Fibroblast of lung (primary cell): Measurements from ENCODE around the gene CLN3. TPM values are rescaled to one million over a fixed set of nuclear protein-coding genes. Genes with fewer than 3 reads are reported as not detected.

ENCODE experiments used
- DNase-seq, 2 donors: peaks; one replicate each; pipeline versions ENCODE4 v3.0.0 to v3.0.0-alpha.2; 2010; ENCODE audit warnings: low read depth in 2 of 2
- H2AFZ ChIP-seq: 2 replicates; pipeline ENCODE4 v1.5.1; 2012; ENCODE audit warnings: low read length, control low read depth, inconsistent platforms
- H3K27ac ChIP-seq: 2 replicates; pipeline ENCODE4 v1.5.1; 2011; ENCODE audit warnings: low read length, control low read depth; ENCODE audit not compliant: insufficient read depth
- H3K27me3 ChIP-seq: 2 replicates; pipeline ENCODE4 v1.5.1; 2011; ENCODE audit warnings: mild to moderate bottlenecking, low read length; ENCODE audit not compliant: control insufficient read depth, insufficient read depth
- H3K36me3 ChIP-seq: 2 replicates; pipeline ENCODE4 v1.5.1; 2011; ENCODE audit warnings: low read length; ENCODE audit not compliant: control insufficient read depth, insufficient read depth
- H3K4me1 ChIP-seq: 2 replicates; pipeline ENCODE4 v1.5.1; 2011; ENCODE audit warnings: low read length; ENCODE audit not compliant: control insufficient read depth, insufficient read depth; ENCODE audit errors: extremely low read depth
- H3K4me2 ChIP-seq: 2 replicates; pipeline ENCODE4 v1.5.1; 2011; ENCODE audit warnings: low read length, control low read depth; ENCODE audit not compliant: insufficient read depth; ENCODE audit errors: extremely low read depth
- H3K4me3 ChIP-seq, 4 experiments: fragments of 200-600 bp in 1 of 4; sonication (generic) in 1 of 4; replicated peaks in 1 of 4; 2 replicates each; pipeline ENCODE4 v1.5.1; 2011 to 2016; ENCODE audit warnings: low read length in 4 of 4, low read depth in 3 of 4, mild to moderate bottlenecking in 3 of 4, control low read depth in 2 of 4, inconsistent platforms in 1 of 4, mixed read lengths in 1 of 4; ENCODE audit not compliant: insufficient read depth in 1 of 4; ENCODE audit errors: control extremely low read depth in 1 of 4
- H3K79me2 ChIP-seq: 2 replicates; pipeline ENCODE4 v1.5.1; 2012; ENCODE audit warnings: mild to moderate bottlenecking, low read length, inconsistent platforms; ENCODE audit not compliant: control insufficient read depth, insufficient read depth
- H3K9ac ChIP-seq: 2 replicates; pipeline ENCODE4 v1.5.1; 2011; ENCODE audit warnings: mild to moderate bottlenecking, low read length, control low read depth; ENCODE audit not compliant: insufficient read depth
- H3K9me3 ChIP-seq: 2 replicates; pipeline ENCODE4 v1.5.1; 2012; ENCODE audit warnings: low read depth, low read length; ENCODE audit not compliant: control insufficient read depth, insufficient read depth
- H4K20me1 ChIP-seq: 2 replicates; pipeline ENCODE4 v1.5.1; 2011; ENCODE audit warnings: low read length; ENCODE audit not compliant: control insufficient read depth, insufficient read depth; ENCODE audit errors: extremely low read depth
- CTCF ChIP-seq, 2 donors: IDR thresholded peaks in 1 of 2; conservative IDR thresholded peaks in 1 of 2; 1 replicate in 1 of 2; 2 replicates in 1 of 2; pipeline ENCODE4 v1.5.1; 2011 to 2012; ENCODE audit warnings: low read length in 2 of 2, control low read depth in 1 of 2, inconsistent platforms in 1 of 2, low read depth in 1 of 2, mild to moderate bottlenecking in 1 of 2
- EZH2 ChIP-seq: IDR thresholded peaks from 2 replicates; pipeline ENCODE4 v1.5.1; 2012; ENCODE audit warnings: low read length, control low read depth, mild to moderate bottlenecking; ENCODE audit errors: missing control alignments
- polyA plus RNA-seq, 2 donors: library from polyadenylated mRNA; depleted of rRNA in 1 of 2; stranded (reverse) in 1 of 2; unstranded in 1 of 2; fragments of >200 nt; gene quantifications; 2 replicates each; pipeline ENCODE4 v1.2.1, GENCODE V29; 2011 to 2012; ENCODE audit warnings: missing spikeins in 1 of 2
- total RNA-seq: library from RNA; depleted of rRNA; stranded (reverse); fragments of >200 nt; gene quantifications from 2 replicates; pipeline ENCODE4 v1.2.1, GENCODE V29; 2014

CLN3 gene
- total and polyA plus RNA-seq, 2 donors (not counting 1 experiment from before 2014, with no cell fraction given): 19.5 to 23.3 TPM

- Histone ChIP-seq H3K4me1 (no peaks in the 10 kb centered on the region), H3K4me3 (no peak overlapping the region), H2AFZ (no peak overlapping the region), H3K27me3 (peaks cover 7% of the 10 kb centered on the region), H3K27ac (no peak overlapping the region), H3K9ac (no peak overlapping the region), H3K4me2 (no peak overlapping the region), H3K79me2 (no peaks in the 10 kb centered on the region), H4K20me1 (no peaks in the 10 kb centered on the region), H3K36me3 (no peaks in the 10 kb centered on the region), H3K9me3 (no peaks in the 10 kb centered on the region)
- DNase-seq: no peak
- TF ChIP-seq EZH2: no peak
- no peak for TF ChIP-seq CTCF (conservative IDR thresholded peaks at IDR 0.05 in 1 of 2, IDR thresholded peaks at IDR 0.05 in 1 of 2; ENCODE audit: low read depth in 1 of 2, low read length in 2 of 2)
Observed at GRCh38 chr16:28499854-28500253, 8.0 kb upstream of the CLN3 start.

GRCh38 chr16:28498666-28499381 is 7.0 kb upstream of the CLN3 start:
- Histone ChIP-seq H3K4me3 (no peak overlapping the region), H3K27ac (no peak overlapping the region), H4K20me1 (no peaks in the 10 kb centered on the region), H3K36me3 (no peaks in the 10 kb centered on the region), H3K4me2 (no peak overlapping the region), H3K27me3 (peaks cover 7% of the 10 kb centered on the region), H3K79me2 (no peaks in the 10 kb centered on the region), H3K4me1 (no peaks in the 10 kb centered on the region), H3K9me3 (no peaks in the 10 kb centered on the region), H2AFZ (no peak overlapping the region), H3K9ac (no peak overlapping the region)
- DNase-seq: no peak
- TF ChIP-seq EZH2 (no peak), CTCF (conservative IDR thresholded peaks at IDR 0.05 in 1 of 2, IDR thresholded peaks at IDR 0.05 in 1 of 2; ENCODE audit: low read depth in 1 of 2, low read length in 2 of 2) (no peak)

- DNase-seq: no peak
- Histone ChIP-seq H3K27me3 (peaks cover 7% of the 10 kb centered on the region), H3K79me2 (no peaks in the 10 kb centered on the region), H3K4me3 (no peak overlapping the region), H4K20me1 (no peaks in the 10 kb centered on the region), H2AFZ (no peak overlapping the region), H3K4me1 (no peaks in the 10 kb centered on the region), H3K36me3 (no peaks in the 10 kb centered on the region), H3K27ac (no peak overlapping the region), H3K9me3 (no peaks in the 10 kb centered on the region), H3K4me2 (no peak overlapping the region), H3K9ac (no peak overlapping the region)
- no peak for TF ChIP-seq CTCF (conservative IDR thresholded peaks at IDR 0.05 in 1 of 2, IDR thresholded peaks at IDR 0.05 in 1 of 2; ENCODE audit: low read depth in 1 of 2, low read length in 2 of 2)
- TF ChIP-seq EZH2: no peak
Observed at GRCh38 chr16:28497861-28498599, 6.2 kb upstream of the CLN3 start.
